Measurements from ENCODE around the gene CHIA. TPM values are rescaled to one million over a fixed set of nuclear protein-coding genes. Genes with fewer than 3 reads are reported as not detected.
"Not testable (repeated sequence)": the region's sequence is repeated elsewhere in the genome, so short reads cannot be mapped to it uniquely, and the experiment has no call there.

CHIA gene
- total RNA-seq, 1 donor from 2014 or later = not detected

DNA sequence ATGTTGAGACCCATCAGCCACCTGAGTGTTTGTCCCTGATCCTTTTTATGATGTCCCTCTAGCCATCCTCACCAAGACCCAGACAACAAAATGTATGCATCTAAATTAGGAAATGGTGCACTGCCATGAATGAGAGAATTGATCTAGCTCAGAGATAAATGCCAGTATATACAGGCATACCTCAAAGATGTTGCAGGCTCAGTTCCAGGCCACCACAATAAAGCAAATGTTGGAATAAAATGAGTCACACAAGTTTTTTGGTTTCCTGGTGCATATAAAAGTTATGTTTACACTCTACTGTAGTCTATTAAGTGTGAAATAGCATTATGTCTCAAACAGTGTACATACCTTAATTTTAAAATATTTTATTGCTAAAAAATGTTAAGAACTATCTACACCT lies 63.9 kb downstream of the CHIA start:
- no peaks in the 10 kb centered on the region for H4K20me1 ChIP-seq (ENCODE audit: insufficient read depth, low read length)
- H3K9me3 ChIP-seq (ENCODE audit: insufficient read depth, low read depth, low read length) = no peaks in the 10 kb centered on the region
- Mint-ChIP-seq H3K36me3 (ENCODE audit: low read depth, unreplicated experiment) (no peaks in the 10 kb centered on the region), H3K27me3 (ENCODE audit: low read depth, unreplicated experiment) (no peaks in the 10 kb centered on the region), H3K9me3 (ENCODE audit: unreplicated experiment) (no peaks in the 10 kb centered on the region), H3K4me3 (ENCODE audit: unreplicated experiment) (no peak overlapping the region), H3K4me1 (ENCODE audit: low read depth, unreplicated experiment) (no peaks in the 10 kb centered on the region), H3K27ac (ENCODE audit: unreplicated experiment) (no peak overlapping the region)
- no peak for FAIRE-seq
- H3K9ac ChIP-seq (ENCODE audit: low read length) = no peak overlapping the region
- no peak overlapping the region for H3K4me2 ChIP-seq (ENCODE audit: low read length)
- H2AFZ ChIP-seq (ENCODE audit: low read depth, low read length) = no peak overlapping the region
- TF ChIP-seq EZH2 (IDR thresholded peaks at IDR 0.05; ENCODE audit: insufficient read depth, low read length) (no peak), CTCF (IDR thresholded peaks at IDR 0.05; ENCODE audit: insufficient read depth, low read depth, low read length) (no peak)
- H3K27ac ChIP-seq (ENCODE audit: low read depth, low read length) = no peak overlapping the region
- no peaks in the 10 kb centered on the region for H3K79me2 ChIP-seq (ENCODE audit: insufficient read depth, low read length)
- no peaks in the 10 kb centered on the region for H3K4me1 ChIP-seq (ENCODE audit: insufficient read depth, low read length)
- no peaks in the 10 kb centered on the region for H3K27me3 ChIP-seq (ENCODE audit: insufficient read depth, low read length)
- no peak for DNase-seq (ENCODE audit: low read depth)
- H3K36me3 ChIP-seq (ENCODE audit: insufficient read depth, low read length) = no peaks in the 10 kb centered on the region
- H3K4me3 ChIP-seq (ENCODE audit: insufficient read depth, low read depth, low read length) = no peak overlapping the region

DNA sequence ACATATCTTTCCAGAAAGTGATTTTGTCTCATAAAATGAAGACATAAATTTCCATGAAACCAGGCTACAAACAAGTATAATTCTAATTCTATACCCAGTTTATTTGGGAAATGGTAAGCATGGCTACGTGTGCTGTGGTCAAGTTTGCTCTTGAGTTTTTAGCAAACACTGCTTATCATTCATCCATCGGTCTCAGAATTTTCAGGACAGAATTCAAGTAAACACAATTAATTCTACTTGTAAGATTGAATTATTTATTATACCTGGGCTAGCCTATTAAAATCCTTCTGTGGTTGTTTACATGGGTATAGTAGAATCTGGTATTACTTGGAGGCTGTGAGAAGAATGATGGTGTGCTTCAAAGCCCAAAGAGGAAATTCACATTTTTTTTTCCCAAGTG lies 68.3 kb downstream of the CHIA start:
- H3K4me2 ChIP-seq (ENCODE audit: low read length) = no peak overlapping the region
- H3K4me3 Mint-ChIP-seq (ENCODE audit: unreplicated experiment) = no peak overlapping the region
- TF ChIP-seq CTCF (IDR thresholded peaks at IDR 0.05; ENCODE audit: insufficient read depth, low read depth, low read length) = no peak
- no peak for TF ChIP-seq EZH2 (IDR thresholded peaks at IDR 0.05; ENCODE audit: insufficient read depth, low read length)
- H3K4me3 ChIP-seq (ENCODE audit: insufficient read depth, low read depth, low read length) = no peak overlapping the region
- no peak overlapping the region for H3K27ac ChIP-seq (ENCODE audit: low read depth, low read length)
- no peak for FAIRE-seq
- H3K36me3 ChIP-seq (ENCODE audit: insufficient read depth, low read length) = no peaks in the 10 kb centered on the region
- no peaks in the 10 kb centered on the region for H3K27me3 ChIP-seq (ENCODE audit: insufficient read depth, low read length)
- no peak for DNase-seq (ENCODE audit: low read depth)
- no peaks in the 10 kb centered on the region for H3K79me2 ChIP-seq (ENCODE audit: insufficient read depth, low read length)
- no peak overlapping the region for H3K9ac ChIP-seq (ENCODE audit: low read length)
- H3K4me1 ChIP-seq (ENCODE audit: insufficient read depth, low read length) = no peaks in the 10 kb centered on the region
- no peaks in the 10 kb centered on the region for H3K9me3 Mint-ChIP-seq (ENCODE audit: unreplicated experiment)
- H4K20me1 ChIP-seq (ENCODE audit: insufficient read depth, low read length) = no peaks in the 10 kb centered on the region
- H3K36me3 Mint-ChIP-seq (ENCODE audit: low read depth, unreplicated experiment) = no peaks in the 10 kb centered on the region
- H2AFZ ChIP-seq (ENCODE audit: low read depth, low read length) = no peak overlapping the region
- H3K27me3 Mint-ChIP-seq (ENCODE audit: low read depth, unreplicated experiment) = no peaks in the 10 kb centered on the region
- peaks cover 2% of the 10 kb centered on the region for H3K4me1 Mint-ChIP-seq (ENCODE audit: low read depth, unreplicated experiment)
- no peaks in the 10 kb centered on the region for H3K9me3 ChIP-seq (ENCODE audit: insufficient read depth, low read depth, low read length)
- H3K27ac Mint-ChIP-seq (ENCODE audit: unreplicated experiment) = no peak overlapping the region

DNA sequence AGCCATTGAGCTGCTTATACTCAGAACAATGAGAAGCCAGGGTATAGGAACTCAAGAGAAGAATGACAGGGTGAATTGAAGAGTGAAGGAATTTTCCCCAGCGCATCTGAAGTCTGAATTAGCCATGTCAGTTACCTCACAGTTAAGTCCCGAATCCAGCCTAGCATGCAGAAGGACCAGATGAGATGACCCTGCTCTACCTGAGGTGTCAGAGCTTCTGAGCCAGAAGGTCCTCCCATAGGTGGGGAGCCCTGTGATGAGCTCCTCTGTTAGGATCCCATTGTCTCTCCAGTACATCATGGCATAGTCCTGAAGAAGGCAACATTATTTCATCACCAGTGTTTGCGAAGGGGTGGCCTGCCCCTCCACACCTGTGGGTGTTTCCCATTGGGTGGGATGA lies 68.7 kb downstream of the CHIA start:
- Histone ChIP-seq H3K79me2 (ENCODE audit: insufficient read depth, low read length) (no peaks in the 10 kb centered on the region), H3K27me3 (ENCODE audit: insufficient read depth, low read length) (no peaks in the 10 kb centered on the region), H3K27ac (ENCODE audit: low read depth, low read length) (no peak overlapping the region), H3K9me3 (ENCODE audit: insufficient read depth, low read depth, low read length) (no peaks in the 10 kb centered on the region), H4K20me1 (ENCODE audit: insufficient read depth, low read length) (no peaks in the 10 kb centered on the region), H3K4me1 (ENCODE audit: insufficient read depth, low read length) (no peaks in the 10 kb centered on the region), H3K36me3 (ENCODE audit: insufficient read depth, low read length) (no peaks in the 10 kb centered on the region), H2AFZ (ENCODE audit: low read depth, low read length) (no peak overlapping the region), H3K4me3 (ENCODE audit: insufficient read depth, low read depth, low read length) (no peak overlapping the region), H3K9ac (ENCODE audit: low read length) (no peak overlapping the region), H3K4me2 (ENCODE audit: low read length) (no peak overlapping the region)
- peaks cover 6% of the 10 kb centered on the region for H3K4me1 Mint-ChIP-seq (ENCODE audit: low read depth, unreplicated experiment)
- FAIRE-seq = no peak
- no peak for DNase-seq (ENCODE audit: low read depth)
- H3K4me3 Mint-ChIP-seq (ENCODE audit: unreplicated experiment) = no peak overlapping the region
- H3K9me3 Mint-ChIP-seq (ENCODE audit: unreplicated experiment) = no peaks in the 10 kb centered on the region
- H3K36me3 Mint-ChIP-seq (ENCODE audit: low read depth, unreplicated experiment) = no peaks in the 10 kb centered on the region
- H3K27ac Mint-ChIP-seq (ENCODE audit: unreplicated experiment) = no peak overlapping the region
- TF ChIP-seq EZH2 (IDR thresholded peaks at IDR 0.05; ENCODE audit: insufficient read depth, low read length) = no peak
- TF ChIP-seq CTCF (IDR thresholded peaks at IDR 0.05; ENCODE audit: insufficient read depth, low read depth, low read length) = no peak
- no peaks in the 10 kb centered on the region for H3K27me3 Mint-ChIP-seq (ENCODE audit: low read depth, unreplicated experiment)

DNA sequence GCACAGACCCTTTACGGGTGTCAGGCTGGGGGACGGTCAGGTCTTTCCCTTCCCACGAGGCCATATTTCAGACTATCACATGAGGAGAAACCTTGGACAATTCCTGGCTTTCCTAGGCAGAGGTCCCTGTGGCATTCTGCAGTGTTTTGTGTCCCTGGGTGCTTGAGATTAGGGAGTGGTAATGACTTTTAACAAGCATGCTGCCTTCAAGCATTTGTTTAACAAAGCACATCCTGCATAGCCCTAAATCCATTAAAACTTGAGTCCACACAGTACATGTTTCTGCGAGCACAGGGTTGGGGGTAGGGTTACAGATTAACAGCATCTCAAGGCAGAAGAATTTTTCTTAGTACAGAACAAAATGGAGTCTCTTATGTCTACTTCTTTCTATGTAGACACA lies 69.6 kb downstream of the CHIA start:
- not testable (repeated sequence) for FAIRE-seq; H3K4me2 ChIP-seq (ENCODE audit: low read length); H2AFZ ChIP-seq (ENCODE audit: low read depth, low read length); H4K20me1 ChIP-seq (ENCODE audit: insufficient read depth, low read length); H3K9ac ChIP-seq (ENCODE audit: low read length); H3K4me1 ChIP-seq (ENCODE audit: insufficient read depth, low read length); H3K36me3 ChIP-seq (ENCODE audit: insufficient read depth, low read length); H3K27ac ChIP-seq (ENCODE audit: low read depth, low read length); H3K9me3 ChIP-seq (ENCODE audit: insufficient read depth, low read depth, low read length); DNase-seq (ENCODE audit: low read depth); H3K27me3 Mint-ChIP-seq (ENCODE audit: low read depth, unreplicated experiment); H3K4me3 ChIP-seq (ENCODE audit: insufficient read depth, low read depth, low read length); H3K27ac Mint-ChIP-seq (ENCODE audit: unreplicated experiment); H3K4me3 Mint-ChIP-seq (ENCODE audit: unreplicated experiment); H3K27me3 ChIP-seq (ENCODE audit: insufficient read depth, low read length); H3K36me3 Mint-ChIP-seq (ENCODE audit: low read depth, unreplicated experiment); H3K79me2 ChIP-seq (ENCODE audit: insufficient read depth, low read length); H3K9me3 Mint-ChIP-seq (ENCODE audit: unreplicated experiment)
- peaks cover 15% of the 10 kb centered on the region for H3K4me1 Mint-ChIP-seq (ENCODE audit: low read depth, unreplicated experiment)

All from astrocyte (in vitro differentiated cells and primary cell).